Fibroblast of skin of back (primary cell): Measurements from ENCODE around the gene SPATS2.
"Not testable (repeated sequence)": the region's sequence is repeated elsewhere in the genome, so short reads cannot be mapped to it uniquely, and the experiment has no call there.

ENCODE experiments used
- DNase-seq: peaks from one replicate; pipeline ENCODE4 v3.0.0-alpha.2; 2013

SPATS2 gene

DNA sequence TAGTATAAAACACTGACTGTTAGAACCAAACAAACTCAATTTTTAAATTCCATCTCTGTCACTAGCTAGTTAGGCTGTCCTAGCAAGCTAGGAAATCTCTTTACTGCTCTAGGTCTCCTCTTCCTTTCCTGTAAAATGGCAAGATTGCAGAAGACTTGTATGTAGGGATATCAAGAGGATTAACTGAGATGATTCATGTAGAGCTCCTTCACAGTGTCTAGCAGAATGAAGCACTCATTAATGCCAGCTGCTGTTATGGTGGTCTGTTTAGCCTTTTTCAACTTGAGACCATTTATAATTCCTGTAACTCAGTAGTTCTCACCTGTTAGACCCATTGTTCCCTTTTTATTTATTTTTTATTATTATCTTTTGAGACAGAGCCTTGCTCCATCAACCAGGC lies 103.7 kb downstream of the SPATS2 start:
- peak; percentile 13 for DNase-seq

DNA sequence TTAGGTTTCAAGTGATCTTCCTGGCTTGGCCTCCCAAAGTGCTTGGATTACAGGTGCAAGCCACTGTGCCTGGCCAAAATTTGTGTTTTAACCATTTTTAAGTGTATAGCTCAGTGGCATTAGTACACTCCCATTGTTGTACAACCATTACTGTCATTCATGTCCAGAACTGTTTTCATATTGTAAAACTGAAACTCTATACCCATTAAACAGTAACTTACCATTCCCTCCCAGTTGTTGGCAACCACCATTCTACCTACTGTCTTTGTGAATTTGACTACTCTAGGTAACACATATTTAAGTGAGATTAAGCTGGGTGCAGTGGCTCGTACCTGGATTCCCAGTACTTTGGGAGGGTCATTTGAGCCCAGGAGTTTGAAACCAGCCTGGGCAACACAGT lies 104.3 kb downstream of the SPATS2 start:
- no peak for DNase-seq

DNA sequence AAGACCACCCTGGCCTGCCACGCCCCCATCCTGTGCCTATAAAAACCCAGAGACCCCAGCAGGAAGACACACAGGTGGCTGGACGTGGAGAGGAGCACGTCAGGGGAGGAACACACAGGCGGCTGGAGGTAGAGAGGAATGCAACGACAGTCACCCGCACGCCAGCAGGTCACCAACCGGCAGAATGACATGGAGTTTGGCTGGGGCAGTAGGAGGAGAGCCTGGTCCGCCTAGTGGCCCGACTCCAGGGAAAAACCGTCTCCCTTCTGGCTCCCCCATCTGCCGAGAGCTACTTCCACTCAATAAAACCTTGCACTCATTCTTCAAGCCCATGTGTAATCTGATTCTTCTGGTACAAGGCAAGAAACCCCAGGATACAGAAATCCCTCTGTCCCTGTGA lies 108.8 kb downstream of the SPATS2 start:
- no peak for DNase-seq

DNA sequence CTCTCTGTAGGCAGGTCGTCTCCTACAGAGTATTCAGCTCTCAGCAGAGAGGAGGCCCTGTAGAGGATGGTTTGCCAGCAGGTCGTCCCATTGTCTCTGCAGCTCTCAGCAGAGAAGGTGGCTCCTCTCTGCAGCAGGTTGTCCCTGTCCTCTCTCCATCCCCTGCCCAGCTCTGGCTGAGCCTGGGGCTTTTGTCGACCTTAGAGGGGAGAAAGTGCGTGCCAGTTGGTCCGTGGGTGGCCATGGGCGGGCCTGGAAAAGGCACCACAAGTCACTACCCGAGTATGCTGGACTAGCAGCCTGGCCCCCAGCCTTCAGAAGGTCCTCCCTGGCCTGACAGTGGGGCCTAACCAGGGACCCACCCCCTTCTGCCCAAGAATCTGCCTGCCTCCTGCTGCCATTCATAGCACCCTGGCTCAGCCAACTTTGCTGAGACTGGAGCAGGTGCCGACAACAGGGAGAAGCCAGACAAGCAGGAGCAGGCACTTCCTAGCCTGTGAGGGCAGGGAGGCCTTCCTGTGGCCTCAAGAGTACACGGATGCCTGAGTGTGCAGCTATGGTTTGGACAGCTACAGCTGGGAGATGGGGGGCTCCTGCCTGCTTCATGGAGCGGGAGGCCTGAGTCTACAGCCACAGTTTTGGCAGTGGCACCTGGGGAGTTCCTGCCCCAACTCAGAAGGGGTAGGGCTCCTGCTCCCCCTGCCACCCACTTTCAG lies 111.8 kb downstream of the SPATS2 start:
- DNase-seq = no peak

DNA sequence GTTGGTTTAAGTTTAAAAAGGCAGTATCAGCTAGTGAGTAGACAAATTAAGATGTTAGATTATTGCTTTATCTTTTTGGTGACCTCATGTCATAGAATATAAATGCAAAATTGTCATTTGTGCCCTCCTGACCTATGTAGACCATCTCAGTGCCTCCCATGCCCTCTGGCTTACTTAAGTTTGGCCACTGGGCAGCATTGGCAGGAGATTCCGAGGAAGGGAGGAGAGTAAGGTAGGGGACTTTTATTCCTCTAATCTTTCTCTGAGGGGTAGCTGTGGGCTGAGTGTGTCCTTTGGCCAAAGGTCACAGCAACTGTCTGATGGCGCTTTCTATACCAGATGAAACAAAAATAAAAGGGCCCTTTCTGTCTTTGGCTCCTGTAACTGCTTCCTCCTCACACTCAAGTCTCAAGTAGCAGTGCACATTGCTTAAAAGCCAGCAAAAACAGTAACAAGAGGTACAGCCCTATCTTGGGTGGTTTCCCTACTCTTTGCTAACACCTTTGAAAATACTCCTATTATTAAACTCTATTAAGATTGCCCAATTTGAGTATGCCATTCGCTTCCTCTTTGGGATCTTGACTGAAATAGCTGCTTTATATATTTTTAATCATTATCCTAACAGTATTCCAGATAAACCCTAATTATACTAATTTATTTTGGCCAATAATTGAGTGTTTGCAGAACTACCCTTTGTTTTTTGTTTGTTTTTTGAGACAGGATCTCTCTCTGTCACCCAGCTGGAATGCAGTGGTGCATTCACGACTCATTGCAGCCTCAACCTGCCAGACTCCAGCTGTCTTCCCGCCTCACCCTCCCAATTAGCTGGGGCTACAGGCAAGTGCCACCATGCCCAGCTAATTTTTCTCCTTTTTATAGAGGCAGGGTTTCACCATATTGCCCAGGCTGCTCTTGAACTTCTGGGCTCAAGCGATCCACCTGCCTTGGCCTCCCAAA lies 115.1 kb downstream of the SPATS2 start:
- DNase-seq = peak; percentile 39

DNA sequence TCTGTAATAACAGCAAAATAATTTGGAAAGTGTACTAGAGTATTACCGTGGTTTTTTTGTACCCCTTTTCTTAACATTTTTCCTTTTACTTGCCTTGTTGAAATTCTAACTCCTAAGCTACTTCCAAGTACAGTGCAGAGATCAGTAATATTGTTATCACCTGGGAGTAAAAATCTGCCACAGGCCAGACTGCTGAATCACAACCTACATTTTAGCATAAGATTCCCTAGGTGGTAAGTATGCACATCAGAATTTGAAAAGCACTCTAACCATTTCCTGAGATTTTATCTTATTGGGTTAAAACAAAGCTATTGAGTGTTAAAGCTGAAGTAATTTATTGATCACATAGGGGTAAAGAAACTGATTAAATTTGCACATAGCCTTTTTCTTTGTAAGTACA lies 116.4 kb downstream of the SPATS2 start:
- no peak for DNase-seq

DNA sequence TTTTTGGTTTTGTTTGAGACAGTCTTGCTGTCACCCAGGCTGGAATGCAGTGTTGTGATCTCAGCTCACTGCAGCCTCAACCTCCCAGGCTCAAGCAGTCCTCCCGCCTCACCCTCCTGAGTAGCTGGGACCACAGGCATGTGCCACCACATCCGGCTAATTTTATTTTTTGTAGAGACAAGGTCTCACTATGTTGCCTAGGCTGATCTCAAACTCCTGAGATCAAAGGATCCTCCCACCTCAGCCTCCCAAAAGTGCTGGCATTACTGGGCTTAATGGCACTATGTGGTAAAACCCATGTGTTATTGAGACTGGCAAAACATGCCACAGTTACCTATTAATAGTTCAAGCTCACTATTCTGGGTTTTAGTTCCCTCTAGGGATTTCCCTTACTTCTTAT lies 120.3 kb downstream of the SPATS2 start:
- DNase-seq = peak; percentile 34

DNA sequence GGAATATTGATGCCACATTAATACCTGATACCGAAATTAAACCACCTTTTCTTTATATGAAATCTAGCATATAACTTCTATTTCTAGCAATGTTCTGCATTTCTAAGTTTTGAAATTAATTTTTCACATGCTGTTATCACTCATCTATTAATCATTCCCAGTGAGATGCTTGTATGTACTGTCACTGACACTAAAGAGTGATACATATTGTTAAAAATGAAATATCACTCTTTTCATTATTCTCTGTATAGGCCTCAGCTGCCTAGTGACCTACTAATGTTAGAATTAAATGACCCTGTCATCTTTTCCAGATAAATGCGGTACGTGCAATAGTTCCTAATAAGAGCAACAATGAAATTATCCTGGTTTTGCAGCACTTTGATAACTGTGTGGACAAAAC lies 121.9 kb downstream of the SPATS2 start:
- DNase-seq = no peak

DNA sequence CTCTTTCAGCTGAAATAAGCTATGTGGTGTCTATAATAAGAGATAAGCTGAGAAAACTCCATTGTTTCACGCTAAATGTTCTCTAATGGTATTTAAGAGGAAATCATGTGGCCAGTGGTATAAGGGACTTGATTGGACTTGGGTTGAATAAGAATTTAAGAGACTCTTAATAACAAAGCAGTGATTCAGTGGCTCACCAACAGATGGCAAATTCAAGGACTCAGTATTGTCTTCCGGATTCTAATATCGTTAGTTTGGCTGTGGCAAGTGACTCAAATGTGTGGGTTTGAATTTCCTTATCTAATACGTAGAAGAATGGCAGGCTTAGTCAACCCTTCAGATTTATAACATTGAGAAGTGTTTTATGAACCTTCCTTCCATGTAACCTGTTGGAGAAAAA lies 122.5 kb downstream of the SPATS2 start:
- peak; percentile 47 for DNase-seq

DNA sequence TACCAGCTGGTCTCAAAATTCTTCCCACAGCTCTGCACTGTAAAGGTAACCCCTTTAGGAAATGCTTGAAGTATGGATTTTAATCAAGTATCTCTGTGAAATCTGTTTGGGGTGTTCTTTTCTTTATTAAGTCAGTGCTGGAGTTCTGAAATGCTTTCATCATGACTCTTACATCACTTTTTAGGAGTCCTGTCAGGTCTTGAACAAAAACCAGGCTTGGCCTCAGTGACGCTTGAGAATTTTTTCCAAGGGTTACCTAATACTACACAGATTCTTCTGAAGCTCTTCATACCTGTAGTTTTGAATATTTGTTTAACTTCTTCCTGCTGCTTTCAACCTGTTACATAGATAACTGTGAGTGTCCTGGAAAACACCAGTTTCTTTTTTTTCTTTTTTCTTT lies 124.6 kb downstream of the SPATS2 start:
- DNase-seq = no peak

DNA sequence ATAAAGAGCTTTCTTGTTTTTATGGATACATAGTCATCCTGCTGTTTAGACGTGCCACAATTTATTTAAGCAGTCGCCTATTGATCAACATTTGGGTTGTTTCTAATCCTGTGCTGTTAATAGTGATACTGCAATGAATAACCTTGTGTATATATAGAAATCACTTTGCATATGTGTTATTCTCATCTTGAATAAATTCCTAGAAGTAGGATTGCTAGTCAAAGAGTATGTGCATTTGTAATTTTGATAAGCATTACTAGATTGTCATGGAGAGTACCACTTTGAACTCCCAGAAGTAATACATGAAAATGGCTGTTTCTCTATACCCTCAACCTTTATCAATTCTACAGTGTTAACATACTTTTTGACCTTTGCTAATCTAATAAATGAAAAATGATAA lies 126.6 kb downstream of the SPATS2 start:
- DNase-seq = no peak

DNA sequence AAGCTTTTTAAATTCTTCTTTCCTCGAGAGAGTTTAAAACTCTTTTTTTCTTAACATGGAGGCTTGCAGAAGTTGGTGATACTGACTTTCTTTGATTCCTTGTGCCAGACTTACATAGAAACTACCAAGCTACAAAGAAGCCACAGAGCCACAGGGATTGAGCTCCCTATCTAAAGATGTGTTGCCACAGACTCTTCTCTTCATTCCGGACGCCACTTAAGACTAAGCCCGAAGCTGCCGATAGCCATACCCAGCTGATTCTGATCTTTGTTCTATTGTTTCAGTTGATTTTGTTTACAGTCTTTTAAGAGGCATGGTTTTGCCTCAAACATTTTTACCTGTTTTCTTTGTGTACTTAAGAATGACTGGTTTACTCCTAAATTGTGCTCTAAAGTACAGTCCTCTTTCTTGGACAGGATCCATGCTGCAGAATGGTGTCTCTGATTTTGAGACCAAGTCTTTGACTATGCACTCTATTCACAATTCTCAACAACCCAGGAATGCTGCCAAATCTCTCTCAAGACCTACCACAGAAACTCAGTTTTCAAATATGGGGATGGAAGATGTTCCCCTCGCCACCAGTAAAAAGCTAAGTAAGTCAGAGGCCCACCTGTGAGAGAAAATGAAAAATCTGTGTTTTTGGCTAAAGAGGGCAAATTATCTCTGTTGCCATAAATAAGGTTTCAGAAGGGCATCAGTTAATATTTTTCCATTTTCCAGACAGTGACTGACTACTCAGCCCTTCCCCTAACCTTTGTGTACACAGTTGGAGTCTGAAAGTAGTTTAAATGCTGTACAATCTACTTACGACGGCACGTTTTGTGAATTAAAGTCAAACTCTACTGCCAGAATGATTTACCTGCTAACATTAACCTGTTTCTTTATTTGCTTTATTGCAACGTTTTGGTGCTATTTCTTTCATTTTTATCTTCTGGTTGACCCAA lies 129.4 kb downstream of the SPATS2 start:
- no peak for DNase-seq

DNA sequence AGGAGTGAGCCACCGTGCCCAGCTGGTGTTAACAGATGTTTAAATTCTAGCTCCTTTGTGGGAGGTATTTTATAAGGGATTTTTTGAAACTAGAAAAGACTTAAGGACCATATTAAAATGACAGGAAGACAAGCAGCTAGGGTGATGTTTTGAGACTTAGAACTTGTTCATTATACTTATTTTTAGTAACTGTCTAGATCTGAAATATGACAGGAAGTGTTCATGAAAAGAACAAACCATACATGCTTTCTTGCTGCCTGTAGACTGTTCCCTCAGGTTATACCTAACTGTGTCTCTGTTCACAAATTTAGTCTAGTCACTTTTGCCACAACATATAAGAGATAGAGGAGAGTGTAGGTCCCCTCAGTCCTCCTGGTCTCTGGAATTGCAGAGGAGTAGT lies 134.6 kb downstream of the SPATS2 start:
- no peak for DNase-seq

DNA sequence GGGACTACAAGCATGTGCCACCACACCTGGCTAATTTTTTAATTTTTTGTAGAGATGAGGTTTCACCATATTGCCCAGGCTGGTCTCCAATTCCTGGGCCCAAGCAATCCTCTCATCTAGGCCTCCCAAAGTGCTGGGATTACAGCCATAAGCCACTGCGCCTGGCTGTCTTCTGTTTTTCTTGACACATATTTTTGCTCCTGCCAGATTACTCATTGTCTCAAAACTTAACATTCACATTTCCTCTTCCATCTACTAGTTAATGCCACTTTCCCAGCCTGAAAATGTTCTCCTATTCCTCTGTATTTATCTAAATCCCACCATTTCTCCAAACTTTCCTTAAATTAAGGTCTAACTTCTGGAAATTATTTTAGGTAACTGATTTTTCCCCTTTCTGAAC lies 135.3 kb downstream of the SPATS2 start:
- peak; percentile 64 for DNase-seq

DNA sequence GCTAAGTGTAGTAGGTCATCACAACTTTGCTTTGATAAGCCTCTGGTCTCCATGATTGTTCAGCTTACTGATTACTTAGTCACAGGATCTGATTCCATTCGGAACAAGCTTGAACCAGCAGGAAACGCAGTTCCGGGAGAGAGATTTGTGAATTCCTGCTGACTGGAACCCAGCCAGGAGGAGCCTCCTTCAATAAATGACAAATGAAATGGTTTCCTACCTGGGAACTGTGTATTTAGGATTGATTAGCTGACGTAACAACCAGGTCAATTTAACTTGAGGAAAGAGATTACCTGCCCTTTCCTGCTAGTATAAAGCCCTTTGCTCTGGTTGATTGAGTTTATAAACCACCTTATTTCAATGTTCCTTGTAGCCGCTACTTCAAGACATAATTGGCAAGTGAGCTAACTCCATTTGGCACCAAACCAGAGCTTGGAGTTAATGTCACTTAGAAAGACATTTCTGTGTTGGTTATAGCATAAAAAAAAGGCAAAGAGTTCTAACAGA lies 136.5 kb downstream of the SPATS2 start:
- DNase-seq = peak; percentile 85

DNA sequence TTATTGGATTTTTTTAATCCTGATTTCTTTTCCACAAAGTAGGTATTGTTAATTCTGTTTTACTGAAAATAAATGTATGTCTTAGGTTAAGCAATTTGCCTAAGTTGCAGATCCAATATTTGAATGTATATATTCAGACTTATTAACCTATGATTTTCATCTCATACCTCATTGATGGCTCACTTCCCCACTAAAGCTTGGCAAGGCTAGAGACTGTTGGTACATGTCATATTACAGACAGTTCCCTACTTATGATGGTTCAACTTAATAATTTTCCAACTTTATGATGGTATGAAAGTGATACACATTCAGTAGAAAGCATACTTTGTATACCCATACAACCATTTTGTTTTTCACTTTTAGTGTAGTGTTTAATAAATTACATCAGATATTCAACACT lies 138.4 kb downstream of the SPATS2 start:
- DNase-seq = peak; percentile 67

DNA sequence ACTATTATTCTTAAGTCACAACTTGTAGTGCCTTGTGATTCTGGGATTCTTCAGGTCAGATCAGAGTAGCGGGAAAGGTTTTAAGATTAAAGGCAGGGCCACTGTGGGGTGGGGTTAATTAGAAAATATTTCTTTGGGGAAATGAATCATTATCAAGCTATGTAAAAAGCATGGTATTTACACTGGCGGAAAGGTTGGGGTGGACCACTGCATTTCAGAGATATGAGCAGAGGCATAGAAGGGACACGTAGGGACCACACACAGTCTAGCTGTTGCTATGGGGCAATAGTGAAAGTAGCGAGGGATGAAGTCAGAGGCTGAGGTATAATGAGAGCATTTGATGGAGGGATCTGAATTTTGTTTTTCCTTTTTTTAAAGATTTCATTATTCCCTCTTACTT lies 139.9 kb downstream of the SPATS2 start:
- peak; percentile 97 for DNase-seq

DNA sequence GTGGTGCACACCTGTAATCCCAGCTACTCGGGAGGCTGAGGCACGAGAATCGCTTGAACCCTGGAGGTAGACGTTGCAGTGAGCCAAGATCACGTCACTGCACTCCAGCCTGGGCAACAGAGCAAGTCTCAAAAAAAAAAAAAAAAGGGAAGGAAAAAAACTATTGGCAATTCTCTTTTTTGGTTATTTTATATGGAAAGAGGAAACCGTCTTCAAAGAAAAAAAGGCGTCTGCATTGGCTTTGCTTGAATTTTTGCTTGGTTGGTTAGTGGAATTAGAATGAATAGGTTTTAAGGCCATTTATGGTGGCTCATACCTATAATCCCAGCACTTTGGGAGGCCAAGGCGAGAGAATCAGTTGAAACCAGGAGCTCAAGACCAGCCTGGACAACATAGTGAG lies 142.4 kb downstream of the SPATS2 start:
- not testable (repeated sequence) for DNase-seq

DNA sequence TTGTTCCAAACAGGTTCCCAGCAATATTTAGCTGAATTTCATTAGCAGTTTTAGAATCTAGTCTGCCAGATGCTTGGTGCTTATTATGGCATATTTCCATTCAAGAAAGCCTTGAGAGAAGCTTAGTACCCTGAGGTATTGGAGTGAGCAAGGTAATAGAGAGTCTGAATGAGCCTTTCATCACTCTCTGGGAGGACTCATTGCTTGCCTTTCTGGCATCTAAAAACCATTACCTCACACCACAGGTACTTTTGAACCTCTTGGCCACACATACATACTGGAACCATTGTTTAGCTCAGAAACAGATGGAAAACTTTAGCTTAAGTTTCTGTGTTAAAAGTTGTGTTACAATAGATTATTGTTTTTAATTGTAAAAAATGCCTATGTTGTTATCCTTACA lies 144.1 kb downstream of the SPATS2 start:
- no peak for DNase-seq

DNA sequence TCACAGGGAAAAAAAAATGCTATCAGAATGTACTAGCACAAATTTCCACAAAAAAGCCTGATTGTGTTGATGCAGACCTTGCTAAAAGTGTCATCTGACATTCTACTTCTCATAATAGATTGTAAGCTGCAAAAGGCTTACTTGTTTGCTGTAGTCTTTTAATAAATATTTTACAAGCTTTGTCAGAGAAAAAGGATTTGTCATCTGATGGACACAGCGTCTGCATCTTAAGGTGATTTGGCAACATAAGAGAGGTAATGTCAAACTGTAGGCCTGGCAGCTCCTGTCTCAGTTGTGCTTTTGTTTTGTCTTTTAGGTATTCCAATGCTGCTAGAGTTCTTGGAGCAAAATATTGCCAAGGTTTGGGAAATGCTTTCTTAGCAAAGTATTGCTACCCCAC lies 145.3 kb downstream of the SPATS2 start:
- no peak for DNase-seq

DNA sequence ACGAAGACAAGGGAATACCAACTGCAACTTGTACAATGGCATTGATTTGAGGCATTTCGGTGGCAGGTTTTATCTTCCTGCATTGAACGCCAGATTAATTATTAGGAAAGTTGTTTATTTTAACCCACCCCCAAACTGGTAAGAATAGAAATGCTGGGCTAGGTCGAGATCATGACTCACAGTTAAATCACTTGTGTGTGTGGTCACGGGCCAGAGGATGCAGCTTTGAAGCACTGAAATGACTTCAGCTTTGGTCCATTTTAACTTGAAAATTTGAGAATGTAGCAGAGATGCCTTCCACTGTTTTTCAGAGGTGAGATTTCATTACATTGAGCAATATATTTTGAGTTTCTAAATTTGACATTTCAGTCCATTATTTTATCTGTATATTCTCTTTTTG lies 148.0 kb downstream of the SPATS2 start:
- DNase-seq = peak; percentile 81

DNA sequence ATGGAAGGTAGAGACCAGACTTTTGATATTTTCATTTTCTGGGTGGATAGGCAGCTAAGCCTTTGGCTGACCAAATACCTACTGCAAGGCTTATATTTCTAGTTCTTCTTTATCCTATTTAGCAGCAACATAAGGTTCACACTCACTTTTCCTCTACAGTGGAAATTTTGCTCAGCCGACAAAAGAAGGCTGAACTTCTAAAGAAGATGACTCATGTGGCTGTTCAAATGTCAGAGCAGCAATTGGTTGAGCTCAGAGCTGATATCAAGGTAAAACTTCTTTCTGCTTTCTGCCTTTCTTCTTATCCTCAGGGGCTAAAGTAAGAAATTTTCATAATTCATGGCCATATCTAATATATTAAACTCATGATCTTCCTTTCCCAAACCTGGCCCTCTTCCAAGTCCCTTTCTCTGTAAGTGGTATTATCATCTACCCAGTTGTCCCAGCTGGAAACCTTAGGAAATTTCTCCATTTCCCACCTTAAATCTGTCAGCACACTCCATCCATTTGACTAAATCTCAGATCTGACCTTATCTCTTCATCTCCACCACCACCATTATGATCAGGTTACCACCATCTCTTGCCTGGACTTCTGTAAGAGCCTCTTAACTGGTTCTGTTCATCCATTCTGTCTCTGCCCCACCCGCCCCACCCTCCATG lies 151.8 kb downstream of the SPATS2 start:
- DNase-seq = no peak
